HepG2 (cell line): ENCODE measurements around the gene BBS9. TPM values are rescaled to one million over a fixed set of nuclear protein-coding genes. Genes with fewer than 3 reads are reported as not detected.

Experiments used
- ATAC-seq: fragments of 200-7000 bp; cut with Tn5 transposase; 3 replicates; pipeline ENCODE4 v1.9.1; 2020; ENCODE audit warnings: mild to moderate bottlenecking, moderate library complexity
- BruUV-seq: library from RNA; stranded (reverse); fragments of 400-500 nt; replicated peaks from 2 replicates; lab custom pipeline; 2021; lab: Mats Ljungman, UMichigan
- CTCF ChIA-PET: fragments of 300-600 bp; formaldehyde crosslinking; extraction: SDS; loops from one replicate; lab custom pipeline; 2021; ENCODE audit warnings: low total read pairs, inconsistent platforms, low intra/inter-chr PET ratio; lab: Yijun Ruan, JAX
- POLR2A ChIA-PET: fragments of 350-600 bp; sonication (Branson Sonifier 250); formaldehyde crosslinking; loops from one replicate; lab custom pipeline; 2020; ENCODE audit warnings: antibody characterized with exemption, inconsistent platforms; lab: Yijun Ruan, JAX
- DNase-seq: peaks from one replicate; pipeline ENCODE4 v3.0.0-alpha.2; 2015; ENCODE audit warnings: low spot score
- FAIRE-seq: peaks from 3 replicates; lab custom pipeline; 2011; peaks lifted over from hg19 to GRCh38; lab: Jason Lieb, UNC
- H2AFZ ChIP-seq: one replicate; pipeline ENCODE4 v1.6.1; 2011; ENCODE audit warnings: low read length, inconsistent platforms
- H3K27ac ChIP-seq: fragments of 300-600 bp; 3 replicates; pipeline ENCODE4 v1.8.0; 2011; ENCODE audit warnings: mixed run types, mild to moderate bottlenecking, mixed read lengths, low read length, inconsistent platforms; ENCODE audit not compliant: insufficient read depth; ENCODE audit errors: extremely low read length
- H3K27me3 ChIP-seq, 2 experiments: fragments of 200-600 bp in 1 of 2; 2 replicates in 1 of 2; 3 replicates in 1 of 2; pipeline versions ENCODE4 v1.6.0 to v1.8.0; 2011; ENCODE audit warnings: low read length in 2 of 2, mild to moderate bottlenecking in 2 of 2, moderate library complexity in 2 of 2, inconsistent platforms in 1 of 2; ENCODE audit not compliant: insufficient read depth in 2 of 2, control insufficient read depth in 1 of 2
- H3K36me3 ChIP-seq, 2 experiments: fragments of 200-600 bp in 1 of 2; replicated peaks in 1 of 2; 2 replicates in 1 of 2; 3 replicates in 1 of 2; pipeline versions ENCODE4 v1.5.1 to v1.8.0; 2011; ENCODE audit warnings: low read length in 2 of 2, inconsistent platforms in 1 of 2; ENCODE audit not compliant: insufficient read depth in 2 of 2, control insufficient read depth in 1 of 2
- H3K4me1 ChIP-seq: 2 replicates; pipeline ENCODE4 v1.5.1; 2012; ENCODE audit warnings: low read length, inconsistent platforms; ENCODE audit not compliant: insufficient read depth
- H3K4me2 ChIP-seq: 2 replicates; pipeline ENCODE4 v1.6.0; 2011; ENCODE audit warnings: low read depth, low read length, inconsistent platforms
- H3K4me3 ChIP-seq, 3 experiments: fragments of 200-600 bp in 1 of 3; sonication (generic), shearing (Covaris generic) in 1 of 3; replicated peaks in 1 of 3; 2 replicates each; pipeline ENCODE4 v1.5.1; 2011 to 2016; ENCODE audit warnings: low read length in 3 of 3, inconsistent platforms in 2 of 3, low read depth in 2 of 3, mild to moderate bottlenecking in 2 of 3, control low read depth in 1 of 3, mixed read lengths in 1 of 3; ENCODE audit not compliant: insufficient read depth in 1 of 3
- H3K79me2 ChIP-seq: one replicate; pipeline ENCODE4 v1.6.1; 2011; ENCODE audit warnings: low read length, inconsistent platforms; ENCODE audit not compliant: insufficient read depth
- H3K9ac ChIP-seq: 2 replicates; pipeline ENCODE4 v1.6.0; 2011; ENCODE audit warnings: mild to moderate bottlenecking, low read depth, low read length, inconsistent platforms; ENCODE audit not compliant: insufficient read depth
- H3K9me3 ChIP-seq: 2 replicates; pipeline ENCODE4 v1.5.1; 2012; ENCODE audit warnings: mild to moderate bottlenecking, low read length
- H4K20me1 ChIP-seq: 2 replicates; pipeline ENCODE4 v1.6.0; 2011; ENCODE audit warnings: inconsistent platforms, mild to moderate bottlenecking, low read length, moderate library complexity; ENCODE audit not compliant: insufficient read depth
- ETS1 ChIP-seq: sonication (generic); formaldehyde crosslinking; IDR thresholded peaks from 2 replicates; pipeline ENCODE4 v1.4.0; 2020; ENCODE audit warnings: missing genetic modification reagents
- FOXA1 ChIP-seq, 2 experiments: fragments of 450-650 bp in 1 of 2; sonication (generic) in 1 of 2; formaldehyde crosslinking in 1 of 2; IDR thresholded peaks; 2 replicates each; pipeline versions ENCODE4 v1.4.0 to v1.6.1; 2016 to 2020; ENCODE audit warnings: missing genetic modification reagents in 1 of 2
- HIVEP1 ChIP-seq: sonication (generic); formaldehyde crosslinking; IDR thresholded peaks from 2 replicates; pipeline ENCODE4 v1.4.0; 2020; ENCODE audit warnings: mild to moderate bottlenecking, missing genetic modification reagents
- IRF9 ChIP-seq: sonication (generic); formaldehyde crosslinking; IDR thresholded peaks from 2 replicates; pipeline ENCODE4 v1.8.0; 2022; ENCODE audit warnings: missing genetic modification reagents, mild to moderate bottlenecking, borderline replicate concordance
- MAX ChIP-seq: IDR thresholded peaks from 2 replicates; pipeline ENCODE4 v1.6.1; 2012; ENCODE audit warnings: inconsistent platforms
- PITX1 ChIP-seq: sonication (generic); formaldehyde crosslinking; IDR thresholded peaks from 2 replicates; pipeline ENCODE4 v1.5.1; 2020; ENCODE audit warnings: mild to moderate bottlenecking, missing genetic modification reagents
- SRSF9 ChIP-seq: fragments of 200-400 bp; formaldehyde crosslinking; IDR thresholded peaks from 2 replicates; pipeline ENCODE4 v1.6.1; 2018; ENCODE audit warnings: borderline replicate concordance, mild to moderate bottlenecking, low read depth, low read length; ENCODE audit not compliant: insufficient read depth, poor library complexity, severe bottlenecking
- ZBTB3 ChIP-seq: sonication (generic); formaldehyde crosslinking; IDR thresholded peaks from 2 replicates; pipeline ENCODE4 v1.4.0; 2020; ENCODE audit warnings: low read depth, mild to moderate bottlenecking, moderate library complexity, missing genetic modification reagents, borderline replicate concordance
- ZNF260 ChIP-seq: sonication (generic); formaldehyde crosslinking; IDR thresholded peaks from 2 replicates; pipeline ENCODE4 v1.4.0; 2020; ENCODE audit warnings: missing genetic modification reagents, low read depth, mild to moderate bottlenecking, borderline replicate concordance
- ZNF33A ChIP-seq: sonication (generic); formaldehyde crosslinking; IDR thresholded peaks from 2 replicates; pipeline ENCODE4 v1.5.1; 2020; ENCODE audit warnings: missing genetic modification reagents, mild to moderate bottlenecking, moderate library complexity, borderline replicate concordance
- ZNF746 ChIP-seq: sonication (generic); formaldehyde crosslinking; IDR thresholded peaks from 2 replicates; pipeline ENCODE4 v1.8.0; 2022; ENCODE audit warnings: mild to moderate bottlenecking, missing genetic modification reagents
- ZNF891 ChIP-seq: sonication (generic); formaldehyde crosslinking; IDR thresholded peaks from 2 replicates; pipeline ENCODE4 v1.5.0; 2020; ENCODE audit warnings: mild to moderate bottlenecking, missing genetic modification reagents
- WGBS: methylation state at CpG from one replicate; pipeline ENCODE4 v1.1.6; 2017; ENCODE audit warnings: low lambda C conversion rate; 5-methylcytosine and 5-hydroxymethylcytosine counted together
- in situ Hi-C: cut with HindIII; loops from 2 replicates; pipeline ENCODE4 v1.10.0; 2017; ENCODE audit warnings: low pct_unique_long_range_greater_than_20kb; ENCODE audit not compliant: extremely low pct_ligation_motif_present
- intact Hi-C: fragments of 100-400 bp; cut with micrococcal nuclease; formaldehyde crosslinking; loops from one replicate; pipeline ENCODE4 v1.10.0; 2022; ENCODE audit not compliant: unreplicated experiment
- polyA plus RNA-seq, 8 experiments: library from polyadenylated mRNA; depleted of rRNA in 3 of 8; stranded (reverse) in 7 of 8; unstranded in 1 of 8; fragments of >200 nt; fragmentation: Illumina TruSeq in 4 of 8; extraction: Trizol in 4 of 8; gene quantifications; 2 replicates each; pipeline versions ENCODE4 v1.2.1 to v1.2.3, GENCODE V29; 2011 to 2016; ENCODE audit warnings: low read depth in 4 of 8, missing spikeins in 1 of 8, mixed read lengths in 1 of 8; ENCODE audit not compliant: insufficient read depth in 1 of 8
- total RNA-seq, 5 experiments: library from RNA; depleted of rRNA; stranded (reverse); fragments of >200 nt; fragmentation: Illumina TruSeq; extraction: Trizol; gene quantifications; 2 replicates each; pipeline ENCODE4 v1.2.3, GENCODE V29; 2016; ENCODE audit warnings: low read depth in 1 of 5
- TF ChIP-seq, protein P1 (sequence below): sonication (generic); formaldehyde crosslinking; IDR thresholded peaks from 2 replicates; pipeline ENCODE4; 2020; ENCODE audit warnings: missing genetic modification reagents, mild to moderate bottlenecking, borderline replicate concordance

Gene BBS9
- total and polyA plus RNA-seq, 2 of the 13 experiments (the other 11 are each of a cell fraction or from before 2014, with no cell fraction given) = 5.1 to 7.8 TPM

- Histone ChIP-seq H3K79me2 (no peaks in the 10 kb centered on the region), H3K4me3 (no peak overlapping the region), H3K36me3 (no peaks in the 10 kb centered on the region), H2AFZ (no peak overlapping the region), H3K4me1 (0 out of 2 replicates have a peak, but pooled peaks cover 7% of the 10 kb centered on the region), H3K27me3 (no peaks in the 10 kb centered on the region), H4K20me1 (no peaks in the 10 kb centered on the region), H3K9me3 (no peaks in the 10 kb centered on the region), H3K4me2 (no peak overlapping the region), H3K9ac (no peak overlapping the region), H3K27ac (no peak overlapping the region)
- ChIA-PET CTCF (no interaction called here), POLR2A (no interaction called here)
- no TSS peak for BruUV-seq
- intact Hi-C loops = no loop called here
- peak; percentile 8 for FAIRE-seq
- in situ Hi-C loops = no loop called here
- no peak for TF ChIP-seq HIVEP1 (CRISPR knock-in tag)
- TF ChIP-seq ZNF33A (CRISPR knock-in tag) = no peak
- TF ChIP-seq ZNF891 (CRISPR knock-in tag) = no peak
- TF ChIP-seq MAX = no peak
- TF ChIP-seq IRF9 = no peak
- TF ChIP-seq ZNF746 (CRISPR knock-in tag) = no peak
- TF ChIP-seq FOXA1 (IDR thresholded peaks at IDR 0.05) = no peak
- no peak for TF ChIP-seq FOXA1 (CRISPR knock-in tag; IDR thresholded peaks at IDR 0.05)
- TF ChIP-seq, protein P1, sequence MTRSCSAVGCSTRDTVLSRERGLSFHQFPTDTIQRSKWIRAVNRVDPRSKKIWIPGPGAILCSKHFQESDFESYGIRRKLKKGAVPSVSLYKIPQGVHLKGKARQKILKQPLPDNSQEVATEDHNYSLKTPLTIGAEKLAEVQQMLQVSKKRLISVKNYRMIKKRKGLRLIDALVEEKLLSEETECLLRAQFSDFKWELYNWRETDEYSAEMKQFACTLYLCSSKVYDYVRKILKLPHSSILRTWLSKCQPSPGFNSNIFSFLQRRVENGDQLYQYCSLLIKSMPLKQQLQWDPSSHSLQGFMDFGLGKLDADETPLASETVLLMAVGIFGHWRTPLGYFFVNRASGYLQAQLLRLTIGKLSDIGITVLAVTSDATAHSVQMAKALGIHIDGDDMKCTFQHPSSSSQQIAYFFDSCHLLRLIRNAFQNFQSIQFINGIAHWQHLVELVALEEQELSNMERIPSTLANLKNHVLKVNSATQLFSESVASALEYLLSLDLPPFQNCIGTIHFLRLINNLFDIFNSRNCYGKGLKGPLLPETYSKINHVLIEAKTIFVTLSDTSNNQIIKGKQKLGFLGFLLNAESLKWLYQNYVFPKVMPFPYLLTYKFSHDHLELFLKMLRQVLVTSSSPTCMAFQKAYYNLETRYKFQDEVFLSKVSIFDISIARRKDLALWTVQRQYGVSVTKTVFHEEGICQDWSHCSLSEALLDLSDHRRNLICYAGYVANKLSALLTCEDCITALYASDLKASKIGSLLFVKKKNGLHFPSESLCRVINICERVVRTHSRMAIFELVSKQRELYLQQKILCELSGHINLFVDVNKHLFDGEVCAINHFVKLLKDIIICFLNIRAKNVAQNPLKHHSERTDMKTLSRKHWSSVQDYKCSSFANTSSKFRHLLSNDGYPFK (CRISPR knock-in tag) = no peak
- no peak for TF ChIP-seq ZBTB3 (CRISPR knock-in tag)
- no peak for TF ChIP-seq ZNF260
- TF ChIP-seq ETS1 = no peak
- no peak for TF ChIP-seq SRSF9
- no peak for TF ChIP-seq PITX1
- ATAC-seq = no peak
- DNase-seq = no peak
- 100% methylated on average over 1 of the region's 1 CpG for WGBS
These were observed 103.3 kb downstream of the BBS9 start for GRCh38 chr7:33232632-33233145.
